Stimulated activated CD8-positive, alpha-beta memory T cell treated with anti-CD3 and anti-CD28 coated beads, Interleukin-4, amount 100 ng/mL, for 48 hours (primary cell): ENCODE results near the gene ADCK2.
"Not testable (repeated sequence)": the region's sequence is repeated elsewhere in the genome, so short reads cannot be mapped to it uniquely, and the experiment has no call there.

ENCODE experiments used
- DNase-seq: peaks from one replicate; pipeline ENCODE4 v3.0.0-alpha.2; 2020

ADCK2 gene

GRCh38 chr7:140674899-140675701 lies 2.4 kb downstream of the ADCK2 start:
- DNase-seq, result no peak

GRCh38 chr7:140675726-140676125 lies 3.0 kb downstream of the ADCK2 start:
- DNase-seq, result no peak

GRCh38 chr7:140676306-140676705 lies 3.6 kb downstream of the ADCK2 start:
- DNase-seq, result no peak

- DNase-seq, result not testable (repeated sequence)
Measured at GRCh38 chr7:140676956-140677355, 4.2 kb downstream of the ADCK2 start.

GRCh38 chr7:140677496-140677895 lies 4.8 kb downstream of the ADCK2 start:
- DNase-seq, result no peak

- DNase-seq, result no peak
Measured at GRCh38 chr7:140678081-140678815, 5.5 kb downstream of the ADCK2 start.

- DNase-seq, result no peak
Measured at GRCh38 chr7:140678816-140679130, 6.0 kb downstream of the ADCK2 start.

- no peak for DNase-seq
Measured at GRCh38 chr7:140679186-140679585, 6.4 kb downstream of the ADCK2 start.

GRCh38 chr7:140680886-140681285 lies 8.1 kb downstream of the ADCK2 start:
- DNase-seq, result no peak

- no peak for DNase-seq
Measured at GRCh38 chr7:140681766-140682165, 9.0 kb downstream of the ADCK2 start.

GRCh38 chr7:140683657-140684056 lies 10.9 kb downstream of the ADCK2 start:
- no peak for DNase-seq

GRCh38 chr7:140684066-140684950 lies 11.6 kb downstream of the ADCK2 start:
- DNase-seq, result no peak

GRCh38 chr7:140685407-140686087 lies 12.8 kb downstream of the ADCK2 start:
- no peak for DNase-seq

GRCh38 chr7:140686921-140687320 lies 14.2 kb downstream of the ADCK2 start:
- no peak for DNase-seq

- no peak for DNase-seq
Measured at GRCh38 chr7:140688341-140688740, 15.6 kb downstream of the ADCK2 start.

GRCh38 chr7:140689199-140690152 lies 16.7 kb downstream of the ADCK2 start:
- DNase-seq, result no peak

GRCh38 chr7:140691376-140692045 lies 18.8 kb downstream of the ADCK2 start:
- DNase-seq, result no peak

- not testable (repeated sequence) for DNase-seq
Measured at GRCh38 chr7:140693849-140694248, 21.1 kb downstream of the ADCK2 start.

GRCh38 chr7:140694592-140694991 lies 21.8 kb downstream of the ADCK2 start:
- DNase-seq, result no peak

GRCh38 chr7:140695381-140695780 lies 22.6 kb downstream of the ADCK2 start:
- DNase-seq, result no peak
